ENCODE data around the gene CALCOCO1. TPM values are rescaled to one million over a fixed set of nuclear protein-coding genes. Genes with fewer than 3 reads are reported as not detected.

CALCOCO1 gene
- polyA plus RNA-seq, 3 donors = 60.1 to 238 (median 69.6) TPM

GRCh38 chr12:53664936-53665335 lies 62.3 kb downstream of the CALCOCO1 start:
- 83% methylated on average over 1 of the region's 7 CpGs for WGBS (ENCODE audit: insufficient coverage)
- no peaks in the 10 kb centered on the region for H3K27me3 ChIP-seq (ENCODE audit: control insufficient read depth in 2 of 2, insufficient read depth in 2 of 2, low read length in 2 of 2)
- no peak for DNase-seq
- H3K36me3 Mint-ChIP-seq = peaks cover 52 to 92% of the 10 kb centered on the region in 2 donors
- no peaks in the 10 kb centered on the region for H3K27me3 Mint-ChIP-seq (ENCODE audit: low read depth in 3 of 3)
- peak overlapping the region in 3 of 7 donors; percentile 11 to 61 (median 52) for H3K27ac Mint-ChIP-seq
- no peaks in the 10 kb centered on the region for H3K4me1 ChIP-seq (ENCODE audit: control insufficient read depth in 1 of 2, insufficient read depth in 2 of 2, low read length in 2 of 2)
- peaks cover 10% of the 10 kb centered on the region for H3K79me2 ChIP-seq (ENCODE audit: insufficient read depth, low read length)
- intact Hi-C loops (cut with micrococcal nuclease) = no loop called here
- H3K4me3 Mint-ChIP-seq = no peak overlapping the region
- no peak overlapping the region for H3K4me3 ChIP-seq (replicated peaks in 1 of 3; ENCODE audit: low read depth in 2 of 3, low read length in 3 of 3)
- peaks cover 0 to 1% (median 0%) of the 10 kb centered on the region in 7 donors for H3K9me3 Mint-ChIP-seq
- no peak overlapping the region for H3K4me2 ChIP-seq (replicated peaks; ENCODE audit: extremely low read depth, low read length, poor library complexity, severe bottlenecking)
- no peak for TF ChIP-seq CTCF (IDR thresholded peaks at IDR 0.05)
- H2AFZ ChIP-seq (ENCODE audit: insufficient read depth, low read depth, low read length, poor library complexity, severe bottlenecking) = no peak overlapping the region
- peaks cover 30% of the 10 kb centered on the region for H4K20me1 ChIP-seq (ENCODE audit: insufficient read depth, low read length)
- H3K4me1 Mint-ChIP-seq = no peaks in the 10 kb centered on the region
- H3K27ac ChIP-seq (ENCODE audit: low read depth in 1 of 2, low read length in 2 of 2) = no peak overlapping the region
- H3K9ac ChIP-seq (ENCODE audit: insufficient read depth, low read length, poor library complexity, severe bottlenecking) = no peak overlapping the region
- no peaks in the 10 kb centered on the region for H3K9me3 ChIP-seq (replicated peaks in 1 of 2; ENCODE audit: control insufficient read depth in 1 of 2, insufficient read depth in 1 of 2, low read length in 2 of 2)
- H3K36me3 ChIP-seq (replicated peaks in 1 of 2; ENCODE audit: control insufficient read depth in 1 of 2, insufficient read depth in 2 of 2, low read length in 2 of 2) = peaks cover 59 to 75% of the 10 kb centered on the region in 2 donors

- Mint-ChIP-seq H3K27ac (peak overlapping the region in 3 of 7 donors; percentile 0 to 85 (median 64)), H3K9me3 (peaks cover 0 to 1% (median 0%) of the 10 kb centered on the region in 7 donors), H3K4me1 (no peaks in the 10 kb centered on the region), H3K4me3 (no peak overlapping the region), H3K36me3 (peaks cover 45 to 84% of the 10 kb centered on the region in 2 donors), H3K27me3 (ENCODE audit: low read depth in 3 of 3) (no peaks in the 10 kb centered on the region)
- WGBS (ENCODE audit: insufficient coverage) = 100% methylated on average over 1 of the region's 5 CpGs
- H3K79me2 ChIP-seq (ENCODE audit: insufficient read depth, low read length) = peaks cover 3% of the 10 kb centered on the region
- no peak overlapping the region for H3K4me3 ChIP-seq (replicated peaks in 1 of 3; ENCODE audit: low read depth in 2 of 3, low read length in 3 of 3)
- H3K9me3 ChIP-seq (replicated peaks in 1 of 2; ENCODE audit: control insufficient read depth in 1 of 2, insufficient read depth in 1 of 2, low read length in 2 of 2) = no peaks in the 10 kb centered on the region
- H3K9ac ChIP-seq (ENCODE audit: insufficient read depth, low read length, poor library complexity, severe bottlenecking) = no peak overlapping the region
- peaks cover 51 to 68% of the 10 kb centered on the region in 2 donors for H3K36me3 ChIP-seq (replicated peaks in 1 of 2; ENCODE audit: control insufficient read depth in 1 of 2, insufficient read depth in 2 of 2, low read length in 2 of 2)
- DNase-seq = no peak
- TF ChIP-seq CTCF (IDR thresholded peaks at IDR 0.05) = no peak
- H3K27me3 ChIP-seq (ENCODE audit: control insufficient read depth in 2 of 2, insufficient read depth in 2 of 2, low read length in 2 of 2) = no peaks in the 10 kb centered on the region
- H3K4me1 ChIP-seq (ENCODE audit: control insufficient read depth in 1 of 2, insufficient read depth in 2 of 2, low read length in 2 of 2) = no peaks in the 10 kb centered on the region
- no peak overlapping the region for H3K4me2 ChIP-seq (replicated peaks; ENCODE audit: extremely low read depth, low read length, poor library complexity, severe bottlenecking)
- peaks cover 22% of the 10 kb centered on the region for H4K20me1 ChIP-seq (ENCODE audit: insufficient read depth, low read length)
- H2AFZ ChIP-seq (ENCODE audit: insufficient read depth, low read depth, low read length, poor library complexity, severe bottlenecking) = no peak overlapping the region
- intact Hi-C loops (cut with micrococcal nuclease) = no loop called here
- no peak overlapping the region for H3K27ac ChIP-seq (ENCODE audit: low read depth in 1 of 2, low read length in 2 of 2)
Measured at GRCh38 chr12:53664191-53664590, 63.1 kb downstream of the CALCOCO1 start.
